GM19023 (cell line): ENCODE data around the gene TAGLN.

ENCODE experiments used
- ATAC-seq: cut with Tn5 transposase; IDR thresholded peaks from one replicate; pipeline ENCODE4 v1.9.1; 2021; ENCODE audit warnings: mild to moderate bottlenecking, moderate library complexity; ENCODE audit not compliant: unreplicated experiment

Gene TAGLN

GRCh38 chr11:117199053-117199915, at the start of gene TAGLN:
Gene TAGLN, plus strand, starts transcription at chr11:117199370. Its CDS starts 3,644 bp downstream, at chr11:117203014.
- no peak for ATAC-seq

- no peak for ATAC-seq
Observed at GRCh38 chr11:117152066-117152465, 47.1 kb upstream of the TAGLN start.

GRCh38 chr11:117154468-117154867, 44.7 kb upstream of the TAGLN start:
- no peak for ATAC-seq

- no peak for ATAC-seq
Observed at GRCh38 chr11:117157507-117157906, 41.7 kb upstream of the TAGLN start.

GRCh38 chr11:117159892-117160291, 39.3 kb upstream of the TAGLN start:
- ATAC-seq = no peak

GRCh38 chr11:117160826-117161225, 38.3 kb upstream of the TAGLN start:
- no peak for ATAC-seq

GRCh38 chr11:117166491-117166890, 32.7 kb upstream of the TAGLN start:
- ATAC-seq = no peak

GRCh38 chr11:117169736-117170135, 29.4 kb upstream of the TAGLN start:
- no peak for ATAC-seq

- ATAC-seq = no peak
Observed at GRCh38 chr11:117170210-117170609, 29.0 kb upstream of the TAGLN start.

GRCh38 chr11:117171007-117171403, 28.2 kb upstream of the TAGLN start:
- no peak for ATAC-seq

GRCh38 chr11:117171404-117172061, 27.6 kb upstream of the TAGLN start:
- ATAC-seq = no peak

- ATAC-seq = no peak
Observed at GRCh38 chr11:117172724-117173421, 26.3 kb upstream of the TAGLN start.

- ATAC-seq = no peak
Observed at GRCh38 chr11:117175104-117175503, 24.1 kb upstream of the TAGLN start.

GRCh38 chr11:117175781-117176180, 23.4 kb upstream of the TAGLN start:
- no peak for ATAC-seq

- ATAC-seq = no peak
Observed at GRCh38 chr11:117176186-117176585, 23.0 kb upstream of the TAGLN start.

- no peak for ATAC-seq
Observed at GRCh38 chr11:117177534-117178209, 21.5 kb upstream of the TAGLN start.

GRCh38 chr11:117178210-117179034, 20.7 kb upstream of the TAGLN start, which contains the start of gene SIDT2:
Gene SIDT2, plus strand, starts transcription at chr11:117178743. Its CDS starts 521 bp downstream, at chr11:117179264.
- peak; percentile 90 for ATAC-seq

GRCh38 chr11:117179048-117179999, 19.8 kb upstream of the TAGLN start:
- peak; percentile 42 for ATAC-seq

- no peak for ATAC-seq
Observed at GRCh38 chr11:117180020-117180419, 19.1 kb upstream of the TAGLN start.
